H9 (cell line): ENCODE data around the gene MAN1A1. TPM values are rescaled to one million over a fixed set of nuclear protein-coding genes. Genes with fewer than 3 reads are reported as not detected.

Experiments
- DNase-seq: peaks from one replicate; pipeline ENCODE4 v3.0.0-alpha.2; 2017
- H2AFZ ChIP-seq: one replicate; pipeline ENCODE4 v1.6.1; 2013; ENCODE audit warnings: mild to moderate bottlenecking, low read length, control low read depth, moderate library complexity
- H2AK5ac ChIP-seq: 2 replicates; pipeline ENCODE4 v1.6.1; 2013; ENCODE audit warnings: low read length, control low read depth, mixed read lengths; ENCODE audit not compliant: insufficient read length
- H2BK120ac ChIP-seq: one replicate; pipeline ENCODE4 v1.6.1; 2013; ENCODE audit warnings: low read depth, mild to moderate bottlenecking, low read length, control low read depth, inconsistent platforms; ENCODE audit not compliant: poor library complexity, severe bottlenecking
- H2BK12ac ChIP-seq: 2 replicates; pipeline ENCODE4 v1.6.1; 2013; ENCODE audit warnings: low read length, control low read depth, mixed read lengths, low read depth; ENCODE audit not compliant: insufficient read length
- H2BK15ac ChIP-seq: 2 replicates; pipeline ENCODE4 v1.6.1; 2013; ENCODE audit warnings: low read depth, low read length, control low read depth
- H2BK20ac ChIP-seq: one replicate; pipeline ENCODE4 v1.6.1; 2013; ENCODE audit warnings: low read depth, mild to moderate bottlenecking, low read length, control low read depth, inconsistent platforms; ENCODE audit not compliant: poor library complexity, severe bottlenecking
- H2BK5ac ChIP-seq: 2 replicates; pipeline ENCODE4 v1.6.1; 2013; ENCODE audit warnings: low read length, control low read depth, mixed read lengths; ENCODE audit not compliant: insufficient read length
- H3K14ac ChIP-seq: 2 replicates; pipeline ENCODE4 v1.6.1; 2013; ENCODE audit warnings: low read length, control low read depth; ENCODE audit not compliant: insufficient read depth
- H3K18ac ChIP-seq: 2 replicates; pipeline ENCODE4 v1.6.1; 2013; ENCODE audit warnings: low read depth, mild to moderate bottlenecking, mixed read lengths, low read length, control low read depth; ENCODE audit not compliant: insufficient read length
- H3K23ac ChIP-seq: 2 replicates; pipeline ENCODE4 v1.6.1; 2013; ENCODE audit warnings: low read length, control low read depth, mixed read lengths, low read depth; ENCODE audit not compliant: insufficient read length
- H3K23me2 ChIP-seq: 2 replicates; pipeline ENCODE4 v1.6.1; 2013; ENCODE audit warnings: low read depth, mild to moderate bottlenecking, mixed read lengths, low read length, control low read depth; ENCODE audit not compliant: insufficient read length, poor library complexity, severe bottlenecking
- H3K27ac ChIP-seq: 2 replicates; pipeline ENCODE4 v1.5.1; 2013; ENCODE audit warnings: low read length, control low read depth, mixed read lengths, low read depth; ENCODE audit not compliant: insufficient read length
- H3K27me3 ChIP-seq: 2 replicates; pipeline ENCODE4 v1.6.1; 2013; ENCODE audit warnings: low read length, control low read depth, inconsistent platforms; ENCODE audit not compliant: insufficient read depth
- H3K4ac ChIP-seq: 2 replicates; pipeline ENCODE4 v1.6.1; 2013; ENCODE audit warnings: low read depth, mild to moderate bottlenecking, control low read depth, inconsistent platforms, low read length, moderate library complexity
- H3K4me1 ChIP-seq: 2 replicates; pipeline ENCODE4 v1.6.1; 2013; ENCODE audit warnings: low read length, control low read depth, inconsistent platforms; ENCODE audit not compliant: insufficient read depth
- H3K4me2 ChIP-seq: 2 replicates; pipeline ENCODE4 v1.6.1; 2013; ENCODE audit warnings: low read length, control low read depth, mixed read lengths; ENCODE audit not compliant: insufficient read length, insufficient read depth
- H3K56ac ChIP-seq: 2 replicates; pipeline ENCODE4 v1.6.1; 2013; ENCODE audit warnings: low read depth, mild to moderate bottlenecking, mixed read lengths, low read length, control low read depth; ENCODE audit not compliant: insufficient read length
- H3K79me1 ChIP-seq: 2 replicates; pipeline ENCODE4 v1.6.1; 2013; ENCODE audit warnings: low read depth, mild to moderate bottlenecking, moderate library complexity, low read length, control low read depth, inconsistent platforms; ENCODE audit not compliant: insufficient read depth, poor library complexity, severe bottlenecking
- H3K79me2 ChIP-seq: 2 replicates; pipeline ENCODE4 v1.6.1; 2013; ENCODE audit warnings: low read length, control low read depth, inconsistent platforms; ENCODE audit not compliant: insufficient read depth
- H3K9ac ChIP-seq: 2 replicates; pipeline ENCODE4 v1.6.1; 2013; ENCODE audit warnings: low read length, control low read depth, mixed read lengths; ENCODE audit not compliant: insufficient read length; ENCODE audit errors: extremely low read depth
- H3K9me3 ChIP-seq: one replicate; pipeline ENCODE4 v1.6.1; 2013; ENCODE audit warnings: low read depth, low read length, inconsistent platforms; ENCODE audit not compliant: control insufficient read depth
- H3T11ph ChIP-seq: one replicate; pipeline ENCODE4 v1.6.1; 2013; ENCODE audit warnings: mild to moderate bottlenecking, low read length, control low read depth, inconsistent platforms
- H4K20me1 ChIP-seq: one replicate; pipeline ENCODE4 v1.6.1; 2013; ENCODE audit not compliant: control insufficient read depth, insufficient read length, insufficient read depth
- H4K5ac ChIP-seq: 2 replicates; pipeline ENCODE4 v1.6.1; 2013; ENCODE audit warnings: low read depth, mild to moderate bottlenecking, mixed read lengths, low read length, control low read depth; ENCODE audit not compliant: insufficient read length
- H4K8ac ChIP-seq: replicated peaks from 2 replicates; pipeline ENCODE4 v1.6.1; 2013; ENCODE audit warnings: low read length, control low read depth, mixed read lengths, low read depth; ENCODE audit not compliant: insufficient read length
- H4K91ac ChIP-seq: 2 replicates; pipeline ENCODE4 v1.6.1; 2013; ENCODE audit warnings: low read depth, mild to moderate bottlenecking, moderate library complexity, mixed read lengths, low read length, control low read depth; ENCODE audit not compliant: insufficient read length
- H3K27ac Mint-ChIP-seq, 3 experiments: 2 replicates in 2 of 3; 3 replicates in 1 of 3; pipeline ENCODE4 v1.8.0; 2020 to 2021; ENCODE audit warnings: mixed read lengths in 3 of 3, mild to moderate bottlenecking in 1 of 3, moderate library complexity in 1 of 3
- H3K27me3 Mint-ChIP-seq: 2 replicates; pipeline ENCODE4 v1.8.0; 2021; ENCODE audit warnings: low read depth, mild to moderate bottlenecking, moderate library complexity, mixed read lengths
- H3K36me3 Mint-ChIP-seq, 3 experiments: 2 replicates in 2 of 3; 3 replicates in 1 of 3; pipeline ENCODE4 v1.8.0; 2020 to 2021; ENCODE audit warnings: low read depth in 3 of 3, mixed read lengths in 3 of 3; ENCODE audit not compliant: insufficient read depth in 1 of 3
- H3K4me1 Mint-ChIP-seq, 2 experiments: 2 replicates each; pipeline ENCODE4 v1.8.0; 2020; ENCODE audit warnings: mixed read lengths in 2 of 2
- H3K4me3 Mint-ChIP-seq, 2 experiments: 2 replicates in 1 of 2; 3 replicates in 1 of 2; pipeline ENCODE4 v1.8.0; 2020 to 2021; ENCODE audit warnings: mild to moderate bottlenecking in 2 of 2, mixed read lengths in 2 of 2, moderate library complexity in 1 of 2
- H3K9me3 Mint-ChIP-seq, 2 experiments: 2 replicates in 1 of 2; 3 replicates in 1 of 2; pipeline ENCODE4 v1.8.0; 2020; ENCODE audit warnings: mild to moderate bottlenecking in 2 of 2, mixed read lengths in 2 of 2, moderate library complexity in 1 of 2
- WGBS: extraction: QIAGEN DNeasy Blood & Tissue Kit; methylation state at CpG from one replicate; pipeline ENCODE4 v1.1.7; 2013; ENCODE audit warnings: missing lambda C conversion rate, low lambda C conversion rate, mixed read lengths; ENCODE audit not compliant: insufficient read length; ENCODE audit errors: extremely low coverage; 5-methylcytosine and 5-hydroxymethylcytosine counted together
- total RNA-seq: library from RNA; stranded (reverse); gene quantifications from 2 replicates; pipeline ENCODE4 v1.2.1, GENCODE V29; 2021
- TF ChIP-seq, protein P1 (sequence below): fragments of 200-600 bp; sonication (generic); conservative IDR thresholded peaks from 3 replicates; pipeline ENCODE4 v1.8.0; 2021; ENCODE audit warnings: antibody characterized with exemption, mild to moderate bottlenecking

Gene MAN1A1
- total RNA-seq, 1 experiment from 2014 or later, result 1.6 TPM

DNA sequence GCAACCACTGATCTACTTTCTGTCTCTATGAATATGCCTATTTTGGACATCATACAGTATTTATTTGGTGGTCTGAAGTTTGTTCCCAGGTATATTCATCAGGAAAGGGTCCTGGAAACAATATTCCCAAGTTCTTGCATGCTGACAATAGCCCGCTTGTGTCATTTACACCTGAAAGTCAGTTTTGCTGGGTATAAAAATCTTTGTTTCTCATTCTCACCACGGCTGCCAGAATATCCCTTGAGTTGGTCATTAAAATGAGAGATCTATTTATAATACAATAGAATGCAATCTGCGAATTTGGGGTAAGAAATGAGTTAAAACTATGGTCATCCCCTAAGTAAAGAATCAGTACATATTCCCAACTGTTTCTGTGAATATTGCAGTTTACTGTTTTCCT, 79.0 kb downstream of the MAN1A1 start:
- Histone ChIP-seq H3K9ac (no peak overlapping the region), H2BK15ac (no peak overlapping the region), H3K79me1 (no peaks in the 10 kb centered on the region), H4K20me1 (no peaks in the 10 kb centered on the region), H3K4me2 (no peak overlapping the region), H3T11ph (no peak overlapping the region), H2BK12ac (no peak overlapping the region), H3K79me2 (no peaks in the 10 kb centered on the region), H4K5ac (no peak overlapping the region), H2BK20ac (no peak overlapping the region), H2AK5ac (no peak overlapping the region), H2BK5ac (no peak overlapping the region), H3K9me3 (no peaks in the 10 kb centered on the region), H4K91ac (no peak overlapping the region), H3K14ac (no peak overlapping the region), H3K4me1 (no peaks in the 10 kb centered on the region), H3K56ac (no peak overlapping the region), H3K18ac (no peak overlapping the region), H3K4ac (no peak overlapping the region), H4K8ac (no peak overlapping the region), H3K23me2 (no peaks in the 10 kb centered on the region), H2AFZ (no peak overlapping the region), H2BK120ac (no peak overlapping the region), H3K23ac (no peak overlapping the region), H3K27me3 (no peaks in the 10 kb centered on the region), H3K27ac (no peak overlapping the region)
- Mint-ChIP-seq H3K4me3 (no peak overlapping the region), H3K4me1 (no peaks in the 10 kb centered on the region), H3K27me3 (no peaks in the 10 kb centered on the region), H3K9me3 (peaks cover 8 to 14% of the 10 kb centered on the region in 2 experiments), H3K36me3 (peaks cover 3 to 10% (median 7%) of the 10 kb centered on the region in 3 experiments; a peak in 6 of 7 replicates), H3K27ac (no peak overlapping the region)
- no peak for DNase-seq
- no CpG with 5 or more reads among the region's 3 CpGs for WGBS
- TF ChIP-seq, protein P1, sequence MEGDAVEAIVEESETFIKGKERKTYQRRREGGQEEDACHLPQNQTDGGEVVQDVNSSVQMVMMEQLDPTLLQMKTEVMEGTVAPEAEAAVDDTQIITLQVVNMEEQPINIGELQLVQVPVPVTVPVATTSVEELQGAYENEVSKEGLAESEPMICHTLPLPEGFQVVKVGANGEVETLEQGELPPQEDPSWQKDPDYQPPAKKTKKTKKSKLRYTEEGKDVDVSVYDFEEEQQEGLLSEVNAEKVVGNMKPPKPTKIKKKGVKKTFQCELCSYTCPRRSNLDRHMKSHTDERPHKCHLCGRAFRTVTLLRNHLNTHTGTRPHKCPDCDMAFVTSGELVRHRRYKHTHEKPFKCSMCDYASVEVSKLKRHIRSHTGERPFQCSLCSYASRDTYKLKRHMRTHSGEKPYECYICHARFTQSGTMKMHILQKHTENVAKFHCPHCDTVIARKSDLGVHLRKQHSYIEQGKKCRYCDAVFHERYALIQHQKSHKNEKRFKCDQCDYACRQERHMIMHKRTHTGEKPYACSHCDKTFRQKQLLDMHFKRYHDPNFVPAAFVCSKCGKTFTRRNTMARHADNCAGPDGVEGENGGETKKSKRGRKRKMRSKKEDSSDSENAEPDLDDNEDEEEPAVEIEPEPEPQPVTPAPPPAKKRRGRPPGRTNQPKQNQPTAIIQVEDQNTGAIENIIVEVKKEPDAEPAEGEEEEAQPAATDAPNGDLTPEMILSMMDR, result no peak
